CD14-positive monocyte (primary cell): ENCODE measurements around the gene BFAR. TPM values are rescaled to one million over a fixed set of nuclear protein-coding genes. Genes with fewer than 3 reads are reported as not detected.

Source experiments
- DNase-seq, 3 donors: peaks; one replicate each; pipeline ENCODE4 v3.0.0-alpha.2; 2011 to 2022
- H2AFZ ChIP-seq: 2 replicates; pipeline ENCODE4 v1.6.0; 2012; ENCODE audit warnings: mild to moderate bottlenecking, low read depth, low read length, inconsistent platforms; ENCODE audit not compliant: insufficient read depth, poor library complexity, severe bottlenecking
- H3K27ac ChIP-seq, 2 donors: 1 replicate in 1 of 2; 2 replicates in 1 of 2; pipeline ENCODE4 v1.5.1; 2012 to 2013; ENCODE audit warnings: low read length in 2 of 2, control low read depth in 1 of 2, inconsistent platforms in 1 of 2, low read depth in 1 of 2, mild to moderate bottlenecking in 1 of 2
- H3K27me3 ChIP-seq, 2 donors: one replicate each; pipeline versions ENCODE4 v1.6.0 to v1.6.1; 2011 to 2013; ENCODE audit warnings: low read length in 2 of 2; ENCODE audit not compliant: control insufficient read depth in 2 of 2, insufficient read depth in 2 of 2
- H3K36me3 ChIP-seq, 2 donors: replicated peaks in 1 of 2; 1 replicate in 1 of 2; 2 replicates in 1 of 2; pipeline versions ENCODE4 v1.5.1 to v1.6.1; 2012 to 2013; ENCODE audit warnings: low read length in 2 of 2, control low read depth in 1 of 2, inconsistent platforms in 1 of 2, mild to moderate bottlenecking in 1 of 2; ENCODE audit not compliant: insufficient read depth in 2 of 2, control insufficient read depth in 1 of 2
- H3K4me1 ChIP-seq, 2 donors: 1 replicate in 1 of 2; 2 replicates in 1 of 2; pipeline versions ENCODE4 v1.5.1 to v1.6.1; 2012 to 2013; ENCODE audit warnings: low read length in 2 of 2, control low read depth in 1 of 2, inconsistent platforms in 1 of 2, mild to moderate bottlenecking in 1 of 2, moderate library complexity in 1 of 2; ENCODE audit not compliant: insufficient read depth in 2 of 2, control insufficient read depth in 1 of 2
- H3K4me2 ChIP-seq: replicated peaks from 2 replicates; pipeline ENCODE3; 2012; ENCODE audit warnings: low read length, moderate library complexity, mild to moderate bottlenecking; ENCODE audit not compliant: poor library complexity, severe bottlenecking; ENCODE audit errors: extremely low read depth
- H3K4me3 ChIP-seq, 3 experiments: fragments of 200-600 bp in 1 of 3; sonication (generic) in 1 of 3; replicated peaks in 1 of 3; 1 replicate in 2 of 3; 2 replicates in 1 of 3; pipeline ENCODE4 v1.5.1; 2011 to 2013; ENCODE audit warnings: low read length in 3 of 3, mild to moderate bottlenecking in 3 of 3, control low read depth in 2 of 3, low read depth in 2 of 3, inconsistent platforms in 1 of 3, moderate library complexity in 1 of 3
- H3K79me2 ChIP-seq: 2 replicates; pipeline ENCODE4 v1.6.0; 2012; ENCODE audit warnings: mild to moderate bottlenecking, control low read depth, inconsistent platforms, low read length, moderate library complexity; ENCODE audit not compliant: insufficient read depth
- H3K9ac ChIP-seq: 2 replicates; pipeline ENCODE4 v1.6.0; 2017; ENCODE audit warnings: low read length, mild to moderate bottlenecking; ENCODE audit not compliant: insufficient read depth, poor library complexity, severe bottlenecking
- H3K9me3 ChIP-seq, 2 donors: replicated peaks in 1 of 2; 1 replicate in 1 of 2; 2 replicates in 1 of 2; pipeline versions ENCODE4 v1.5.1 to v1.6.1; 2012 to 2013; ENCODE audit warnings: low read length in 2 of 2, control low read depth in 1 of 2; ENCODE audit not compliant: control insufficient read depth in 1 of 2, insufficient read depth in 1 of 2
- H4K20me1 ChIP-seq: 2 replicates; pipeline ENCODE4 v1.6.0; 2012; ENCODE audit warnings: mild to moderate bottlenecking, low read length, control low read depth, moderate library complexity; ENCODE audit not compliant: insufficient read depth
- H3K27ac Mint-ChIP-seq, 7 donors: one replicate each; pipeline ENCODE4 v1.8.0; 2020; ENCODE audit warnings: mild to moderate bottlenecking in 7 of 7, mixed read lengths in 7 of 7, moderate library complexity in 6 of 7, inconsistent platforms in 2 of 7
- H3K27me3 Mint-ChIP-seq, 3 donors: one replicate each; pipeline ENCODE4 v1.8.0; 2021 to 2022; ENCODE audit warnings: low read depth in 3 of 3, mild to moderate bottlenecking in 3 of 3, mixed read lengths in 3 of 3, moderate library complexity in 3 of 3, inconsistent platforms in 1 of 3
- H3K36me3 Mint-ChIP-seq, 2 donors: one replicate each; pipeline ENCODE4 v1.8.0; 2020; ENCODE audit warnings: mixed read lengths in 2 of 2, inconsistent platforms in 1 of 2, mild to moderate bottlenecking in 1 of 2
- H3K4me1 Mint-ChIP-seq: one replicate; pipeline ENCODE4 v1.8.0; 2020; ENCODE audit warnings: mild to moderate bottlenecking, mixed read lengths
- H3K4me3 Mint-ChIP-seq, 2 donors: one replicate each; pipeline ENCODE4 v1.8.0; 2020; ENCODE audit warnings: mild to moderate bottlenecking in 2 of 2, mixed read lengths in 2 of 2, moderate library complexity in 1 of 2
- H3K9me3 Mint-ChIP-seq, 7 donors: one replicate each; pipeline ENCODE4 v1.8.0; 2020 to 2022; ENCODE audit warnings: mixed read lengths in 7 of 7, mild to moderate bottlenecking in 6 of 7, moderate library complexity in 6 of 7, inconsistent platforms in 2 of 7
- CTCF ChIP-seq: fragments of 200-600 bp; IDR thresholded peaks from one replicate; pipeline ENCODE4 v1.8.0; 2022; ENCODE audit warnings: antibody characterized with exemption, mild to moderate bottlenecking
- WGBS: methylation state at CpG from one replicate; pipeline ENCODE4 v1.1.5; 2013; ENCODE audit warnings: missing lambda C conversion rate; ENCODE audit not compliant: insufficient coverage; 5-methylcytosine and 5-hydroxymethylcytosine counted together
- intact Hi-C, 2 donors: fragments of 100-400 bp; cut with micrococcal nuclease; formaldehyde crosslinking; loops; one replicate each; pipeline versions ENCODE4 v1.15.0 to v1.15.1; 2023
- polyA plus RNA-seq, 3 donors: library from polyadenylated mRNA; depleted of rRNA in 1 of 3; unstranded in 2 of 3; stranded (reverse) in 1 of 3; fragments of 300-500 nt in 2 of 3; fragments of >200 nt in 1 of 3; fragmentation: Illumina TruSeq in 2 of 3; gene quantifications; 1 replicate in 2 of 3; 2 replicates in 1 of 3; pipeline ENCODE4 v1.2.3, GENCODE V29; 2012 to 2021

BFAR gene
- polyA plus RNA-seq, 3 donors = 27.5 to 36.0 (median 28.6) TPM

- Mint-ChIP-seq H3K9me3 (no peaks in the 10 kb centered on the region), H3K27ac (no peak overlapping the region), H3K4me3 (no peak overlapping the region), H3K4me1 (no peaks in the 10 kb centered on the region), H3K36me3 (peaks cover 67 to 94% of the 10 kb centered on the region in 2 donors), H3K27me3 (no peaks in the 10 kb centered on the region)
- H3K27ac ChIP-seq = no peak overlapping the region
- TF ChIP-seq CTCF = no peak
- H3K4me1 ChIP-seq = no peaks in the 10 kb centered on the region
- intact Hi-C loops = no loop called here
- H2AFZ ChIP-seq = no peak overlapping the region
- H3K9me3 ChIP-seq = no peaks in the 10 kb centered on the region
- 94% methylated on average over 5 of the region's 6 CpGs for WGBS
- no peaks in the 10 kb centered on the region for H3K79me2 ChIP-seq
- no peaks in the 10 kb centered on the region for H4K20me1 ChIP-seq
- no peak overlapping the region for H3K4me3 ChIP-seq
- H3K27me3 ChIP-seq = no peaks in the 10 kb centered on the region
- no peak overlapping the region for H3K4me2 ChIP-seq
- peaks cover 79 to 96% of the 10 kb centered on the region in 2 donors for H3K36me3 ChIP-seq
- H3K9ac ChIP-seq = no peak overlapping the region
- no peak for DNase-seq
These were observed 23.0 kb upstream of the BFAR start for GRCh38 chr16:14609716-14610115.

GRCh38 chr16:14611660-14612059, 21.1 kb upstream of the BFAR start:
- no peak overlapping the region for H3K27ac Mint-ChIP-seq
- Histone ChIP-seq H3K4me3 (no peak overlapping the region), H3K9me3 (no peaks in the 10 kb centered on the region), H3K79me2 (no peaks in the 10 kb centered on the region), H3K36me3 (peaks cover 82 to 96% of the 10 kb centered on the region in 2 donors), H3K9ac (no peak overlapping the region), H2AFZ (no peak overlapping the region), H3K4me1 (no peaks in the 10 kb centered on the region), H3K27me3 (no peaks in the 10 kb centered on the region), H3K27ac (no peak overlapping the region), H3K4me2 (no peak overlapping the region), H4K20me1 (no peaks in the 10 kb centered on the region)
- intact Hi-C loops = no loop called here
- 99% methylated on average over 12 of the region's 14 CpGs for WGBS
- no peaks in the 10 kb centered on the region for H3K27me3 Mint-ChIP-seq
- DNase-seq = no peak
- TF ChIP-seq CTCF = no peak
- no peaks in the 10 kb centered on the region for H3K9me3 Mint-ChIP-seq
- no peak overlapping the region for H3K4me3 Mint-ChIP-seq
- peaks cover 76 to 97% of the 10 kb centered on the region in 2 donors for H3K36me3 Mint-ChIP-seq
- no peaks in the 10 kb centered on the region for H3K4me1 Mint-ChIP-seq
